ENCODE data around the gene LMNB1.

LMNB1 gene

GRCh38 chr5:126814721-126815404, 37.9 kb downstream of the LMNB1 start:
- DNase-seq (ENCODE audit: low read depth), result no peak
- TF ChIP-seq MAX (IDR thresholded peaks at IDR 0.05; ENCODE audit: low read depth, low read length) (no peak), CTCF (IDR thresholded peaks at IDR 0.05; ENCODE audit: low read depth, low read length) (no peak), MYC (IDR thresholded peaks at IDR 0.05; ENCODE audit: low read depth, low read length) (no peak), POLR2A (IDR thresholded peaks at IDR 0.05; ENCODE audit: extremely low read depth, insufficient read length) (no peak)
- no peak overlapping the region for H3K4me3 ChIP-seq (ENCODE audit: low read depth, low read length)

- DNase-seq (ENCODE audit: low read depth), result no peak
- TF ChIP-seq MAX (IDR thresholded peaks at IDR 0.05; ENCODE audit: low read depth, low read length) (no peak), MYC (IDR thresholded peaks at IDR 0.05; ENCODE audit: low read depth, low read length) (no peak), POLR2A (IDR thresholded peaks at IDR 0.05; ENCODE audit: extremely low read depth, insufficient read length) (no peak), CTCF (IDR thresholded peaks at IDR 0.05; ENCODE audit: low read depth, low read length) (no peak)
- no peak overlapping the region for H3K4me3 ChIP-seq (ENCODE audit: low read depth, low read length)
These were observed 39.7 kb downstream of the LMNB1 start for GRCh38 chr5:126816649-126817048.

DNA sequence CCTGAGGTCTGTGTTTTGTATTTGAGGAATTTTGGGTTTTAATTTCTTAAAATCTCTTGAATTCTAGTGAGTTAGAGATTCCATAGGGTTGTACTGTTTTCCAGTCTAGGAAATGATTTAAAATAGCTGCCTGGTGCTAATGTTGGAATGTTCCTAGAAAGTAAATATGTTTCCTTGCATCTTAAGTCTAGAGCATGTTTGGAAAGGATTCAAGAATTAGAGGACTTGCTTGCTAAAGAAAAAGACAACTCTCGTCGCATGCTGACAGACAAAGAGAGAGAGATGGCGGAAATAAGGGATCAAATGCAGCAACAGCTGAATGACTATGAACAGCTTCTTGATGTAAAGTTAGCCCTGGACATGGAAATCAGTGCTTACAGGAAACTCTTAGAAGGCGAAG, 41.8 kb downstream of the LMNB1 start:
- no peak for DNase-seq (ENCODE audit: low read depth)
- TF ChIP-seq MAX (IDR thresholded peaks at IDR 0.05; ENCODE audit: low read depth, low read length), result no peak
- no peak for TF ChIP-seq MYC (IDR thresholded peaks at IDR 0.05; ENCODE audit: low read depth, low read length)
- TF ChIP-seq POLR2A (IDR thresholded peaks at IDR 0.05; ENCODE audit: extremely low read depth, insufficient read length), result no peak
- no peak for TF ChIP-seq CTCF (IDR thresholded peaks at IDR 0.05; ENCODE audit: low read depth, low read length)
- H3K4me3 ChIP-seq (ENCODE audit: low read depth, low read length), result no peak overlapping the region

DNA sequence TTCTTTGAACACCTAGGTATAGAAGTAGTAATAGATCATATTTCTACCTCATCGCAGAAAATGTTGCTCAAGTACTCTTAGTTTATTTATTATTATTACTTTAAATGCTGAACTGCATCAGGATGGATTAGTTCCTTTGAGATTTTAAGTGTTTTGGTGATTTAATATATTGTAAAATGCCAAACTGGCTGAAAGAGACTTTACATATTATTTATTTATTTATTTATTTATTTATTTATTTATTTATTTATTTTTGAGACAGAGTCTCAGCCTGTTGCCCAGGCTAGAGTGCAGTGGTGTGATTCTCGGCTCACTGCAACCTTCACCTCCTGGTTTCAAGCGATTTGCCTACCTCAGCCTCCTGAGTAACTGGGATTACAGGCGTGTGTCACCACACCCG, 42.3 kb downstream of the LMNB1 start:
- H3K4me3 ChIP-seq (ENCODE audit: low read depth, low read length), result no peak overlapping the region
- DNase-seq (ENCODE audit: low read depth), result no peak
- TF ChIP-seq POLR2A (IDR thresholded peaks at IDR 0.05; ENCODE audit: extremely low read depth, insufficient read length) (no peak), CTCF (IDR thresholded peaks at IDR 0.05; ENCODE audit: low read depth, low read length) (no peak), MAX (IDR thresholded peaks at IDR 0.05; ENCODE audit: low read depth, low read length) (no peak), MYC (IDR thresholded peaks at IDR 0.05; ENCODE audit: low read depth, low read length) (no peak)

DNA sequence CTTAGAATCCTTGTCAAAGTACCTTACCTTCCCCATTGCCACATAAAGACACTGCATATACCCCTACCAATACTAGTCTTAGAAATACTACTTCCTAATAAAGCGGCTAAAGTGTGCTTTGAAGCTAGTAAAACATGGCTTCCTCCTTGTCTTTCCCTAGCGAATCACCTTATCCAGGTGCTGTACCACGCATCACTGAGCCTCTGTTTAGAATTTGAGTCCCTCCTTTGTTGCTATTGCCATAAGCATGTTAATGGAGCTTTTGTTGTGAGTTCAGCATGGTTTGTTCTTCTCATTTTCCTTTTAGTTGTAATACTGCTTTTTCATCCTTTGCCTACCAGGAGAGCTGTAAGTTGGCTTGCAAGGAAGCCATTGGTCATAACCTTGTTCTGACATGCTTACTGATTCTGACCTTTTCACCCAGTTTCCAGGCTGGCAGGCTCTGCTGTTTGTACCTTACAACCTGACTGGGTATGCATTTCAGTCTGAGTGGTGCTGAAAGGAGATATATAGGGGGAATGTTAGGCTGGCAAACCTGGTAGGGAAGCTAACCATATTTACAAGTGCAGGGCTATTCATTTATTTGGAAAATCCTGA, 49.8 kb downstream of the LMNB1 start:
- no peak for DNase-seq (ENCODE audit: low read depth)
- H3K4me3 ChIP-seq (ENCODE audit: low read depth, low read length), result no peak overlapping the region
- TF ChIP-seq MAX (IDR thresholded peaks at IDR 0.05; ENCODE audit: low read depth, low read length) (no peak), MYC (IDR thresholded peaks at IDR 0.05; ENCODE audit: low read depth, low read length) (no peak), POLR2A (IDR thresholded peaks at IDR 0.05; ENCODE audit: extremely low read depth, insufficient read length) (no peak), CTCF (IDR thresholded peaks at IDR 0.05; ENCODE audit: low read depth, low read length) (no peak)
